Endothelial cell of umbilical vein (primary cell): ENCODE measurements around the gene LARP6. TPM values are rescaled to one million over a fixed set of nuclear protein-coding genes. Genes with fewer than 3 reads are reported as not detected.

ENCODE experiments used
- BruUV-seq: library from RNA; stranded (reverse); fragments of 400-500 nt; replicated peaks from 2 replicates; lab custom pipeline; 2021; lab: Mats Ljungman, UMichigan
- CTCF ChIA-PET: fragments of 300-600, 350-600 bp; sonication (Branson Sonifier 250); formaldehyde crosslinking; loops from one replicate; lab custom pipeline; 2021; ENCODE audit warnings: antibody characterized with exemption, inconsistent platforms; lab: Charles Lee
- POLR2A ChIA-PET: fragments of 300-600, 350-600 bp; sonication (Branson Sonifier 250); formaldehyde crosslinking; loops from one replicate; lab custom pipeline; 2021; ENCODE audit warnings: antibody characterized with exemption, inconsistent platforms; lab: Charles Lee
- DNase-seq: peaks from one replicate; pipeline ENCODE4 v3.0.0-alpha.2; 2011; ENCODE audit warnings: low read depth, low spot score
- FAIRE-seq: peaks from 2 replicates; lab custom pipeline; 2011; peaks lifted over from hg19 to GRCh38; lab: Jason Lieb, UNC
- H2AFZ ChIP-seq: 2 replicates; pipeline ENCODE4 v1.6.0; 2012; ENCODE audit warnings: low read depth, low read length, control low read depth, inconsistent platforms
- H3K27ac ChIP-seq: 2 replicates; pipeline ENCODE4 v1.5.1; 2011; ENCODE audit warnings: low read depth, mild to moderate bottlenecking, control low read depth, low read length, moderate library complexity; ENCODE audit not compliant: insufficient read depth
- H3K27me3 ChIP-seq, 2 experiments: 2 replicates each; pipeline versions ENCODE4 v1.6.0 to v1.6.1; 2011; ENCODE audit warnings: low read length in 2 of 2, mixed read lengths in 1 of 2; ENCODE audit not compliant: control insufficient read depth in 2 of 2, insufficient read depth in 2 of 2
- H3K36me3 ChIP-seq, 2 experiments: 2 replicates in 1 of 2; 3 replicates in 1 of 2; pipeline ENCODE4 v1.5.1; 2011; ENCODE audit warnings: low read length in 2 of 2, mild to moderate bottlenecking in 1 of 2, moderate library complexity in 1 of 2; ENCODE audit not compliant: control insufficient read depth in 2 of 2, insufficient read depth in 2 of 2; ENCODE audit errors: extremely low read depth in 1 of 2
- H3K4me1 ChIP-seq: 3 replicates; pipeline ENCODE4 v1.5.1; 2011; ENCODE audit warnings: mild to moderate bottlenecking, low read length; ENCODE audit not compliant: control insufficient read depth, insufficient read depth; ENCODE audit errors: extremely low read depth
- H3K4me2 ChIP-seq: 2 replicates; pipeline ENCODE4 v1.6.1; 2011; ENCODE audit warnings: low read length, control low read depth, mixed read lengths; ENCODE audit not compliant: insufficient read depth
- H3K4me3 ChIP-seq, 3 experiments: fragments of 200-600 bp in 1 of 3; sonication (generic), shearing (Covaris generic) in 1 of 3; replicated peaks in 1 of 3; 2 replicates each; pipeline ENCODE4 v1.5.1; 2011 to 2016; ENCODE audit warnings: control low read depth in 3 of 3, low read length in 3 of 3, mild to moderate bottlenecking in 2 of 3, inconsistent platforms in 1 of 3, low read depth in 1 of 3, moderate library complexity in 1 of 3; ENCODE audit not compliant: insufficient read depth in 1 of 3
- H3K79me2 ChIP-seq: 2 replicates; pipeline ENCODE4 v1.6.0; 2012; ENCODE audit warnings: low read length, inconsistent platforms; ENCODE audit not compliant: control insufficient read depth, insufficient read depth
- H3K9ac ChIP-seq: replicated peaks from 2 replicates; pipeline ENCODE3; 2011; ENCODE audit warnings: low read length, control low read depth; ENCODE audit not compliant: insufficient read depth; ENCODE audit errors: extremely low read depth
- H3K9me1 ChIP-seq: replicated peaks from 3 replicates; pipeline ENCODE4 v1.6.0; 2011; ENCODE audit warnings: mild to moderate bottlenecking, low read length; ENCODE audit not compliant: control insufficient read depth, insufficient read depth; ENCODE audit errors: extremely low read depth
- H3K9me3 ChIP-seq: replicated peaks from 2 replicates; pipeline ENCODE4 v1.5.1; 2012; ENCODE audit warnings: low read length, inconsistent platforms; ENCODE audit not compliant: control insufficient read depth, insufficient read depth
- H4K20me1 ChIP-seq: replicated peaks from 2 replicates; pipeline ENCODE3; 2011; ENCODE audit warnings: mild to moderate bottlenecking, low read length; ENCODE audit not compliant: control insufficient read depth, insufficient read depth; ENCODE audit errors: extremely low read depth
- CTCF ChIP-seq, 2 donors: IDR thresholded peaks; 1 replicate in 1 of 2; 2 replicates in 1 of 2; pipeline ENCODE4 v1.5.1; 2011; ENCODE audit warnings: low read length in 2 of 2, mild to moderate bottlenecking in 2 of 2, moderate library complexity in 2 of 2, control low read depth in 1 of 2, inconsistent platforms in 1 of 2, low read depth in 1 of 2; ENCODE audit not compliant: insufficient read depth in 1 of 2; ENCODE audit errors: extremely low read depth in 1 of 2
- EZH2 ChIP-seq: IDR thresholded peaks from 2 replicates; pipeline ENCODE4 v1.6.1; 2012; ENCODE audit warnings: borderline replicate concordance, low read depth, mild to moderate bottlenecking, moderate library complexity, low read length, inconsistent platforms; ENCODE audit not compliant: severe bottlenecking
- FOS ChIP-seq: IDR thresholded peaks from 2 replicates; pipeline ENCODE4 v1.6.1; 2011; ENCODE audit warnings: mild to moderate bottlenecking, low read length, moderate library complexity, borderline replicate concordance; ENCODE audit not compliant: insufficient read depth
- GATA2 ChIP-seq: IDR thresholded peaks from 2 replicates; pipeline ENCODE4 v1.7.0; 2011; ENCODE audit warnings: low read depth, mild to moderate bottlenecking, moderate library complexity, mixed read lengths, low read length; ENCODE audit not compliant: insufficient read length, insufficient read depth
- MYC ChIP-seq: IDR thresholded peaks from one replicate; pipeline ENCODE4 v1.6.1; 2011; ENCODE audit warnings: mild to moderate bottlenecking, low read depth, low read length
- POLR2A ChIP-seq: IDR thresholded peaks from 2 replicates; pipeline ENCODE4 v1.6.1; 2012; ENCODE audit warnings: low read depth, mild to moderate bottlenecking, control low read depth, low read length
- POLR2AphosphoS5 ChIP-seq: IDR thresholded peaks from 2 replicates; pipeline ENCODE4 v1.6.1; 2012; ENCODE audit warnings: low read depth, mild to moderate bottlenecking, control low read depth, low read length, moderate library complexity; ENCODE audit not compliant: insufficient read depth
- dilution Hi-C: fragments of 300-500 bp; cut with MboI; formaldehyde crosslinking; loops from one replicate; pipeline ENCODE4 v1.15.0; 2019; ENCODE audit warnings: low sequenced_read_pairs; ENCODE audit not compliant: extremely low pct_ligation_motif_present
- intact Hi-C: fragments of 100-400 bp; cut with micrococcal nuclease; formaldehyde crosslinking; loops from one replicate; pipeline ENCODE4 v1.10.0; 2022
- polyA plus RNA-seq, 4 experiments: library from polyadenylated mRNA; depleted of rRNA in 3 of 4; stranded (reverse) in 3 of 4; unstranded in 1 of 4; fragments of >200 nt; gene quantifications; 2 replicates each; pipeline versions ENCODE4 v1.2.1 to v1.2.3, GENCODE V29; 2011 to 2012; ENCODE audit warnings: missing spikeins in 1 of 4
- total RNA-seq: library from RNA; stranded (reverse); gene quantifications from 2 replicates; pipeline ENCODE4 v1.2.3, GENCODE V29; 2021

LARP6 gene
- total and polyA plus RNA-seq, 2 donors (not counting 3 experiments of a cell fraction or from before 2014, with no cell fraction given): 16.9 to 56.2 TPM

- Histone ChIP-seq H3K27ac (no peak overlapping the region), H3K9me3 (no peaks in the 10 kb centered on the region), H3K36me3 (peaks cover 0 to 14% of the 10 kb centered on the region in 2 experiments), H2AFZ (no peak overlapping the region), H3K4me3 (no peak overlapping the region), H3K4me2 (no peak overlapping the region), H4K20me1 (no peaks in the 10 kb centered on the region), H3K4me1 (peaks cover 14% of the 10 kb centered on the region), H3K79me2 (no peaks in the 10 kb centered on the region), H3K9ac (no peak overlapping the region), H3K9me1 (no peaks in the 10 kb centered on the region), H3K27me3 (no peaks in the 10 kb centered on the region)
- TF ChIP-seq GATA2 (no peak), FOS (no peak), POLR2A (no peak), EZH2 (no peak), POLR2AphosphoS5 (no peak), MYC (no peak), CTCF (IDR thresholded peaks at IDR 0.05; ENCODE audit: extremely low read depth in 1 of 2, insufficient read depth in 1 of 2, low read depth in 1 of 2, low read length in 2 of 2) (no peak)
- no peak for DNase-seq
- no TSS peak for BruUV-seq
- ChIA-PET CTCF (interaction anchor here (1.1 to 4.2 kb wide), 4 partner anchors 18 to 51 kb away, joined by 3 to 36 read pairs (median 4); no protein-coding TSS in a partner anchor), POLR2A (no interaction called here)
- no peak for FAIRE-seq
- intact Hi-C loops (loop anchor here (5.0 kb wide), 1 partner anchor 613 kb away; no protein-coding TSS in a partner anchor), dilution Hi-C loops (no loop called here)
Measured at GRCh38 chr15:70829371-70830166, 24.4 kb downstream of the LARP6 start.
